ENCODE data around the gene DAND5.

Gene DAND5

GRCh38 chr19:12969292-12969988 is at the start of gene DAND5:
Gene DAND5 (plus strand): TSS chr19:12969576. CDS start chr19:12969661, 85 bp downstream.
- DNase-seq = peak; percentile 31

GRCh38 chr19:12921047-12921446 is 48.3 kb upstream of the DAND5 start:
- no peak for DNase-seq

- DNase-seq = no peak
Observed at GRCh38 chr19:12922959-12923358, 46.4 kb upstream of the DAND5 start.

- DNase-seq = no peak
Observed at GRCh38 chr19:12924621-12925310, 44.6 kb upstream of the DAND5 start.

GRCh38 chr19:12930002-12930645 is 39.3 kb upstream of the DAND5 start:
- DNase-seq = no peak

GRCh38 chr19:12932392-12933286 is 36.7 kb upstream of the DAND5 start:
- DNase-seq = no peak

GRCh38 chr19:12933287-12934072 is 35.9 kb upstream of the DAND5 start, which contains the start of gene FARSA:
Gene FARSA (minus strand): TSS chr19:12933711. CDS start chr19:12933696, 15 bp downstream.
- DNase-seq = peak; percentile 86

GRCh38 chr19:12935071-12935470 is 34.3 kb upstream of the DAND5 start:
- DNase-seq = no peak

GRCh38 chr19:12936582-12936981 is 32.8 kb upstream of the DAND5 start:
- no peak for DNase-seq

- peak; percentile 82 for DNase-seq
Observed at GRCh38 chr19:12937093-12937926, 32.1 kb upstream of the DAND5 start.

GRCh38 chr19:12937927-12938778 is 31.2 kb upstream of the DAND5 start, which contains the start of gene CALR:
Gene CALR (plus strand): TSS chr19:12938609. CDS start chr19:12938680, 71 bp downstream.
- peak; percentile 100 for DNase-seq

GRCh38 chr19:12938779-12939601 is 30.4 kb upstream of the DAND5 start:
- DNase-seq = no peak

GRCh38 chr19:12939975-12940423 is 29.4 kb upstream of the DAND5 start:
- no peak for DNase-seq

GRCh38 chr19:12940897-12941296 is 28.5 kb upstream of the DAND5 start:
- DNase-seq = no peak

GRCh38 chr19:12943437-12944044 is 25.8 kb upstream of the DAND5 start:
- no peak for DNase-seq

- no peak for DNase-seq
Observed at GRCh38 chr19:12944104-12944674, 25.2 kb upstream of the DAND5 start.

- peak; percentile 97 for DNase-seq
Observed at GRCh38 chr19:12945479-12946091, 23.8 kb upstream of the DAND5 start, which contains the start of gene RAD23A. Gene RAD23A (plus strand): TSS chr19:12945862. CDS start chr19:12945949, 87 bp downstream.

Data from NCI-H1092 (cell line).